Kidney (tissue), 14 donors: ENCODE measurements around the gene ADGRL3. TPM values are rescaled to one million over a fixed set of nuclear protein-coding genes. Genes with fewer than 3 reads are reported as not detected.
"Not testable (repeated sequence)": the region's sequence is repeated elsewhere in the genome, so short reads cannot be mapped to it uniquely, and the experiment has no call there.

Source experiments
- DNase-seq, 5 donors: peaks; one replicate each; pipeline ENCODE4 v3.0.0-alpha.2; 2013 to 2020
- FAIRE-seq: peaks from 2 replicates; lab custom pipeline; 2012; peaks lifted over from hg19 to GRCh38; lab: Jason Lieb, UNC
- H3K27ac ChIP-seq, 2 donors: one replicate each; pipeline ENCODE4 v1.7.0; 2013; ENCODE audit warnings: low read depth in 2 of 2, low read length in 2 of 2, inconsistent platforms in 1 of 2
- H3K27me3 ChIP-seq: one replicate; pipeline ENCODE4 v1.7.1; 2013; ENCODE audit warnings: low read length, inconsistent platforms; ENCODE audit not compliant: control insufficient read depth, insufficient read depth
- H3K36me3 ChIP-seq, 3 donors: one replicate each; pipeline versions ENCODE4 v1.7.0 to v1.7.1; 2013; ENCODE audit warnings: low read length in 3 of 3, control low read depth in 1 of 3, inconsistent platforms in 1 of 3; ENCODE audit not compliant: insufficient read depth in 3 of 3, control insufficient read depth in 2 of 3
- H3K4me1 ChIP-seq, 3 donors: one replicate each; pipeline versions ENCODE4 v1.7.0 to v1.7.1; 2013; ENCODE audit warnings: low read length in 3 of 3, inconsistent platforms in 1 of 3, low read depth in 1 of 3; ENCODE audit not compliant: control insufficient read depth in 2 of 3, insufficient read depth in 2 of 3
- H3K4me3 ChIP-seq, 3 donors: one replicate each; pipeline versions ENCODE4 v1.7.0 to v1.8.1; 2013; ENCODE audit warnings: low read length in 3 of 3, control low read depth in 1 of 3, inconsistent platforms in 1 of 3
- H3K9ac ChIP-seq, 3 donors: one replicate each; pipeline versions ENCODE4 v1.7.0 to v1.7.1; 2013; ENCODE audit warnings: low read length in 3 of 3, control low read depth in 1 of 3, inconsistent platforms in 1 of 3
- H3K9me3 ChIP-seq, 3 donors: one replicate each; pipeline versions ENCODE4 v1.7.0 to v1.7.1; 2013; ENCODE audit warnings: low read length in 3 of 3, control low read depth in 1 of 3, inconsistent platforms in 1 of 3; ENCODE audit not compliant: control insufficient read depth in 2 of 3, insufficient read depth in 1 of 3
- intact Hi-C: fragments of 100-400 bp; cut with DNase I; formaldehyde crosslinking; loops from one replicate; pipeline ENCODE4 v1.11.1; 2022
- polyA plus RNA-seq: library from polyadenylated mRNA; stranded (reverse); fragments of 350-450 nt; fragmentation: Illumina TruSeq; extraction: RNeasy Lipid Tissue Mini Kit (QIAGEN cat#74804); gene quantifications from one replicate; pipeline ENCODE4 v1.2.3, GENCODE V29; 2014; ENCODE audit warnings: low read depth, low replicate concordance; ENCODE audit not compliant: insufficient read depth
- total RNA-seq: library from RNA; stranded (reverse); fragmentation: NEBNext Ultra II Directional; extraction: Animal tissue kit (Norgen Biotek cat#: 25700); gene quantifications from one replicate; pipeline ENCODE4 v1.2.1, GENCODE V29; 2021
- TF ChIP-seq, protein P1 (sequence below): IDR thresholded peaks from 3 replicates; pipeline ENCODE4 v1.5.1; 2012; ENCODE audit warnings: mild to moderate bottlenecking, moderate library complexity, borderline replicate concordance; ENCODE audit not compliant: insufficient read depth; ENCODE audit errors: extremely low read depth
- donor health status: control.
- donor health status: control.
- donor health status: control.
- donor health status: control.
- donor health status: control.
- donor health status: DM: yes; HTN: yes; CAD: no.
- donor health status: Normal renal cell carcinoma (clear cell type).

ADGRL3 gene
- total and polyA plus RNA-seq, 2 donors from 2014 or later, result 1.3 to 8.9 TPM

DNA sequence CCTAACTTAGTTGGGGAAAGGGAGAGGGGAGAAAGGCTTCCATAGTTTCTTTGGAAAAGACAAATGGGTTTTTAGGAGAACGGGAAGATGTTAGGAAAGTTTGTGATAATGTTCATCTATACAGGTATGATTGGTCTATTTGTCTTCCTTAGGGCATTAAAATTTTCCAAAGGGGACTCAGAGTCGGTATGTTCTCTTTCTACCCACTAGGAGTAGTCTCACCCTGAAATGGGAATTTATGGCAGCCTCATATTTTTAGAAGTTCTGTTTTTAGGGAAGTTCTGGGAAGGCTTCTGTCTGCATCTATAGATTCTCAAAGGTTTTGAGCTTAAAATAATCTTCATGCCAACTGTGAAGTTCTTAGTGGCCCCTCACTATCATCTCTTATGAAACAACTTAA lies 637.3 kb downstream of the ADGRL3 start:
- Histone ChIP-seq H3K27ac (no peak overlapping the region), H3K9ac (no peak overlapping the region), H3K36me3 (no peaks in the 10 kb centered on the region), H3K9me3 (no peaks in the 10 kb centered on the region), H3K4me1 (no peaks in the 10 kb centered on the region), H3K4me3 (no peak overlapping the region), H3K27me3 (no peaks in the 10 kb centered on the region)
- intact Hi-C loops, result no loop called here
- FAIRE-seq (no peak), DNase-seq (no peak)
- TF ChIP-seq, protein P1, sequence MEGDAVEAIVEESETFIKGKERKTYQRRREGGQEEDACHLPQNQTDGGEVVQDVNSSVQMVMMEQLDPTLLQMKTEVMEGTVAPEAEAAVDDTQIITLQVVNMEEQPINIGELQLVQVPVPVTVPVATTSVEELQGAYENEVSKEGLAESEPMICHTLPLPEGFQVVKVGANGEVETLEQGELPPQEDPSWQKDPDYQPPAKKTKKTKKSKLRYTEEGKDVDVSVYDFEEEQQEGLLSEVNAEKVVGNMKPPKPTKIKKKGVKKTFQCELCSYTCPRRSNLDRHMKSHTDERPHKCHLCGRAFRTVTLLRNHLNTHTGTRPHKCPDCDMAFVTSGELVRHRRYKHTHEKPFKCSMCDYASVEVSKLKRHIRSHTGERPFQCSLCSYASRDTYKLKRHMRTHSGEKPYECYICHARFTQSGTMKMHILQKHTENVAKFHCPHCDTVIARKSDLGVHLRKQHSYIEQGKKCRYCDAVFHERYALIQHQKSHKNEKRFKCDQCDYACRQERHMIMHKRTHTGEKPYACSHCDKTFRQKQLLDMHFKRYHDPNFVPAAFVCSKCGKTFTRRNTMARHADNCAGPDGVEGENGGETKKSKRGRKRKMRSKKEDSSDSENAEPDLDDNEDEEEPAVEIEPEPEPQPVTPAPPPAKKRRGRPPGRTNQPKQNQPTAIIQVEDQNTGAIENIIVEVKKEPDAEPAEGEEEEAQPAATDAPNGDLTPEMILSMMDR, result no peak

DNA sequence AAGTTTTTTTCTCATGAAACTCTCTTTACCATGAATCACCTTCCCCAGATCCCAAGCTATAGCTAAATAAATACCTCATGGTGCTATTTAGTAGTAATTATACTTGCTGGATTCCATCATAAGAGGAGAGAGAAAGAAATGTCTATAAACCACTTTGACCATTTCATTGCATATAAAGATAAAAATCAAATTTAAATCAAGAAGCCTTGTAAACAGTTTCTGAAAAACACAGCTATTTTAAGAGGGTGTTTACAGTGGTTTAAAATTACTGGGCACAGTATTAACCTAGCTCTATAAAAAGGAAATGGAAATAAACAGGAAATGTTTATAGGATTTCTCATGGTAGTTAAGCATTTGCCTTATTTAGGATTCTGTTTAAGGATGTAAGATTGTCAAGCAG lies 637.9 kb downstream of the ADGRL3 start:
- TF ChIP-seq, protein P1, result no peak
- Histone ChIP-seq H3K27ac (no peak overlapping the region), H3K27me3 (no peaks in the 10 kb centered on the region), H3K36me3 (no peaks in the 10 kb centered on the region), H3K4me3 (no peak overlapping the region), H3K9ac (no peak overlapping the region), H3K9me3 (no peaks in the 10 kb centered on the region), H3K4me1 (no peaks in the 10 kb centered on the region)
- FAIRE-seq (no peak), DNase-seq (no peak)
- intact Hi-C loops, result no loop called here

DNA sequence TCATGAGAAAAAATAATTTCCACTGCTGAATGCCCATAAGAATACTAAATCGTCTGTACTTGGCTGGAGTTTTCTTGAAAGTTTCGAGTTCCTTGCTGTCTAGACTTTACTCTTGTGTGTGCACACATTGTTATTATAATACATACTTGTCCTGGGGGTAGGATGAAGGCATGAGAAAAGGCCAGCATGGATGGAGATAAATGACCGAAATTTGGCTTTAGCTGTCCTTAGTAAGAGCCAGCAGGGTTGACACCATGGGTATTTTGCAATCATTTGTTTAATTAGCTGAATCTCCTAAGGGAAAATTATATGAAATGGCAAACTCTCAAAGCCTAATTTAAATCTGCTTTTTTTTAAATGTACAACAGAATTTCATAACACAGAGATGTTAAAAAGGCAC lies 641.6 kb downstream of the ADGRL3 start:
- H3K9ac ChIP-seq, result no peak overlapping the region
- intact Hi-C loops, result no loop called here
- H3K27ac ChIP-seq, result no peak overlapping the region
- H3K27me3 ChIP-seq, result no peaks in the 10 kb centered on the region
- no peak for FAIRE-seq
- no peak for DNase-seq
- no peaks in the 10 kb centered on the region for H3K9me3 ChIP-seq
- H3K4me3 ChIP-seq, result no peak overlapping the region
- TF ChIP-seq, protein P1, result no peak
- no peaks in the 10 kb centered on the region for H3K36me3 ChIP-seq
- H3K4me1 ChIP-seq, result no peaks in the 10 kb centered on the region

DNA sequence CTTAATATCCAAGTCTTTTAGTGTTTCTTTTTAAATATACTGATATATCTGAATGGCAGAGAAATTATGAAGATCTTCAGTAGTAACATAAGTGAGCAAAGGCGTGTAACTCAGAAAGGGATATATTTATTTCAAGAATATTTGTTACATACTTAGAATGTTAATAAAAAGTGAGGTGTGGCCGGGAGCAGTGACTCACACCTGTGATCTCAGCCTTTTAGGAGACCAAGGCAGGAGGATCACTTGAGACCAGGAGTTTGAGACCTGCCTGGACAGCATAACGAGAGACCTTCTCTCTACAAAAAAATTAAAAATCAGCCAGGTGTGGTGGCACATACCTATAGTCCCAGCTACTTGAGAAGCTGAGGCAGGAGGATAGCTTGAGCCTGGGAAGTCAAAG lies 651.0 kb downstream of the ADGRL3 start:
- TF ChIP-seq, protein P1, result no peak
- no peak overlapping the region for H3K9ac ChIP-seq
- FAIRE-seq (no peak), DNase-seq (no peak)
- no peak overlapping the region for H3K27ac ChIP-seq
- H3K27me3 ChIP-seq, result no peaks in the 10 kb centered on the region
- no peaks in the 10 kb centered on the region for H3K9me3 ChIP-seq
- H3K36me3 ChIP-seq, result no peaks in the 10 kb centered on the region
- intact Hi-C loops, result no loop called here
- no peaks in the 10 kb centered on the region for H3K4me1 ChIP-seq
- H3K4me3 ChIP-seq, result no peak overlapping the region

DNA sequence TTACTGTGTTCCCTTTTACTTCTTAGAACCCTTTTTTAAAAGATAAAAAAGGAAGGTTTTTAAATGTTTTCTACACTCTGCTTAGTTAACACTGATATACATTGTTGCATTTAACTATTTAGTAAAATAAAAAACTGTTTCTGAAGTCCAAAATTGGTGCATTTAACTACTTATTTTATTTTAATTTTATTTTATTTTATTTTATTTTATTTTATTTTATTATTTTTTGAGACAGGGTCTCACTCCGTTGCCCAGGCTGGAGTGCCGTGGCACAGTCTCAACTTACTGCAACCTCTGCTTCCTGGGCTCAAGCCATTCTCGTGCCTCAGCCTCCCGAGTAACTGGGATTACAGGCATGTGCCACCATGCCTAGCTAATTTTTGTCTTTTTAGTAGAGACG lies 652.0 kb downstream of the ADGRL3 start:
- FAIRE-seq, H3K9ac ChIP-seq, DNase-seq, H3K36me3 ChIP-seq, H3K27ac ChIP-seq, H3K4me3 ChIP-seq, H3K27me3 ChIP-seq, H3K4me1 ChIP-seq, intact Hi-C loops, H3K9me3 ChIP-seq: not testable (repeated sequence)
